ENCODE data around the gene ARHGAP10.

ARHGAP10 gene

DNA sequence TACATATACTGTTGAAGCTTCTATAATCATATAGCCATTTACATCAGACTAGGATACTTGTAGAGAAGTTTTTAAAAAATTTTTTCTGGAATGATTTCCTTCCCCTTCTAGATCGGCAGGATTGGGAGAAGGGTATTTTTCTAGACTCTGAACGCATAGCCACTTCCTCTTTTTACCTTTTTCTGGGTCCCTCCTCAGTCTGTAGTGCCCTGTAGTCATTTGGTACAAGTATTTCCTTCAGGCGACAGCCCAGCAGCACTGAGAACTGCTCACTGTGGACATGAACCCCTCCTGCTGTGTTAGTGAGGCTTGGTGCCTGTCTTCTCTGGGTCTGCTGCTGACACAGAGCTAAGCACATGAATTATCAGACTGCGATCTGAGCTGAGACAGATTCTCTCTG is 255.4 kb downstream of the ARHGAP10 start:
- peaks cover 0 to 18% of the 10 kb centered on the region in 2 donors for H3K4me1 ChIP-seq (ENCODE audit: control insufficient read depth in 2 of 2, insufficient read depth in 1 of 2, low read depth in 1 of 2, low read length in 2 of 2)
- H3K9me3 ChIP-seq (replicated peaks in 1 of 2; ENCODE audit: control insufficient read depth in 2 of 2, insufficient read depth in 1 of 2, low read depth in 1 of 2, low read length in 2 of 2) = peaks cover 0 to 9% of the 10 kb centered on the region in 2 donors
- H2BK12ac ChIP-seq (ENCODE audit: low read length) = no peak overlapping the region
- no peak overlapping the region for H2AFZ ChIP-seq (ENCODE audit: low read length)
- no peaks in the 10 kb centered on the region for H3K27me3 ChIP-seq (ENCODE audit: control insufficient read depth in 3 of 3, insufficient read depth in 3 of 3, low read depth in 1 of 3, low read length in 3 of 3)
- no CpG with 5 or more reads among the region's 4 CpGs for WGBS, 2 donors (ENCODE audit: extremely low coverage in 2 of 2, insufficient read length in 2 of 2, insufficient replicate concordance in 1 of 2)
- no peak overlapping the region for H4K8ac ChIP-seq (ENCODE audit: low read depth, low read length)
- H3K79me1 ChIP-seq (ENCODE audit: low read depth, low read length) = no peaks in the 10 kb centered on the region
- no peak overlapping the region for H3K14ac ChIP-seq (ENCODE audit: low read length)
- H3K23ac ChIP-seq (ENCODE audit: low read depth, low read length, poor library complexity) = no peak overlapping the region
- no peak overlapping the region for H4K91ac ChIP-seq (ENCODE audit: low read depth, low read length, poor library complexity)
- H2BK5ac ChIP-seq (ENCODE audit: low read length) = no peak overlapping the region
- no peak overlapping the region for H3K4ac ChIP-seq (ENCODE audit: low read length)
- H2AK5ac ChIP-seq (ENCODE audit: low read depth, low read length) = no peak overlapping the region
- H2BK120ac ChIP-seq (ENCODE audit: low read depth, low read length) = no peak overlapping the region
- H3K27ac ChIP-seq (replicated peaks; ENCODE audit: low read length) = no peak overlapping the region
- H3K4me3 ChIP-seq (ENCODE audit: low read length in 2 of 2) = no peak overlapping the region
- H3K9ac ChIP-seq (ENCODE audit: low read depth, low read length, poor library complexity) = no peak overlapping the region
- no peak overlapping the region for H3K18ac ChIP-seq (ENCODE audit: low read length)
- no peak overlapping the region for H2BK15ac ChIP-seq (ENCODE audit: low read length)
- no peaks in the 10 kb centered on the region for H3K36me3 ChIP-seq (replicated peaks in 1 of 2; ENCODE audit: control insufficient read depth in 2 of 2, insufficient read depth in 2 of 2, low read length in 2 of 2)
- DNase-seq (ENCODE audit: low spot score) = no peak
- H3K4me2 ChIP-seq (ENCODE audit: insufficient read depth, low read length, poor library complexity, severe bottlenecking) = no peak overlapping the region

DNA sequence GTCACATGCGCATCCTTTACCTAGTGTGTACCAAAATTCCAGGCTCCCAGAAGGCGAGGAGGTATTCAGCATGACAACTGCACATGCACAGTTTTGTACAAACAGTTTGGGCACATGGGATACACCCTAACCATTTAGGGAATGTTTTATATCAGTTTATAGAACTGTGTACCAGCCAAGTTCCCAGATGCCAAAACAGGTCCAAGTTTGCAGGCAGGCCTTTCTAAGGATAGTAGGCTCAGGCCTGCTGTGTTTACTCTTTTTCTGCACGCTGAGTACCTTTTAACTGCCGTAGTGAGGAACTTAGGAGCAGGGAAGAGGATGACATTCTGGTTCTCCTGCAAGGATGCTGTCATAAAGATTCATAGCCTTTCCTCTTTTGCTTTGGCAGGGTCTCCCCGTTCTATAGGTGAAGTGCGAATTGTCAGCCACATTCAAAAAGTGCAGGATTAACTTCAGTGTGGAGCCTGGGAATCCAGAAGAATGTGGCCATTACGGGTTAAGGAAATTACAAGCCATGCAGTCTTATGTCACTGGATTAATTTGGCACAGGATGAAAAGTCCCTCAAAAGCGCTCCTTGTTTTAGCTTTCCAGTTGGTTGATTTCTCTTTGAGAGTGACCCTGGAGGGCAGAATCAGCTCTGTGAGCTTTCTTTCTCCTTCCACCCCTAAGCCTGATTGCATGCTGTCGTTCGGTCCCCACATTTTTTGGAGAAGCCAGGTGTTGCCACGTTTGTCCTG is 259.8 kb downstream of the ARHGAP10 start:
- no peak overlapping the region for H2AFZ ChIP-seq (ENCODE audit: low read length)
- no peak overlapping the region for H4K91ac ChIP-seq (ENCODE audit: low read depth, low read length, poor library complexity)
- H3K4ac ChIP-seq (ENCODE audit: low read length) = no peak overlapping the region
- H3K23ac ChIP-seq (ENCODE audit: low read depth, low read length, poor library complexity) = no peak overlapping the region
- no peaks in the 10 kb centered on the region for H3K27me3 ChIP-seq (ENCODE audit: control insufficient read depth in 3 of 3, insufficient read depth in 3 of 3, low read depth in 1 of 3, low read length in 3 of 3)
- no peak overlapping the region for H3K4me3 ChIP-seq (ENCODE audit: low read length in 2 of 2)
- H3K27ac ChIP-seq (replicated peaks; ENCODE audit: low read length) = peak overlapping the region; percentile 70
- H2BK12ac ChIP-seq (ENCODE audit: low read length) = no peak overlapping the region
- no peak overlapping the region for H2BK5ac ChIP-seq (ENCODE audit: low read length)
- H3K4me1 ChIP-seq (ENCODE audit: control insufficient read depth in 2 of 2, insufficient read depth in 1 of 2, low read depth in 1 of 2, low read length in 2 of 2) = peaks cover 0 to 11% of the 10 kb centered on the region in 2 donors
- peak; percentile 41 for DNase-seq (ENCODE audit: low spot score)
- H2BK120ac ChIP-seq (ENCODE audit: low read depth, low read length) = no peak overlapping the region
- no peak overlapping the region for H3K18ac ChIP-seq (ENCODE audit: low read length)
- no peak overlapping the region for H3K4me2 ChIP-seq (ENCODE audit: insufficient read depth, low read length, poor library complexity, severe bottlenecking)
- no peaks in the 10 kb centered on the region for H3K36me3 ChIP-seq (replicated peaks in 1 of 2; ENCODE audit: control insufficient read depth in 2 of 2, insufficient read depth in 2 of 2, low read length in 2 of 2)
- no peak overlapping the region for H3K14ac ChIP-seq (ENCODE audit: low read length)
- no peaks in the 10 kb centered on the region for H3K79me1 ChIP-seq (ENCODE audit: low read depth, low read length)
- no peak overlapping the region for H4K8ac ChIP-seq (ENCODE audit: low read depth, low read length)
- H3K9ac ChIP-seq (ENCODE audit: low read depth, low read length, poor library complexity) = no peak overlapping the region
- no peak overlapping the region for H2BK15ac ChIP-seq (ENCODE audit: low read length)
- no peaks in the 10 kb centered on the region for H3K9me3 ChIP-seq (replicated peaks in 1 of 2; ENCODE audit: control insufficient read depth in 2 of 2, insufficient read depth in 1 of 2, low read depth in 1 of 2, low read length in 2 of 2)
- no CpG with 5 or more reads among the region's 11 CpGs for WGBS, 2 donors (ENCODE audit: extremely low coverage in 2 of 2, insufficient read length in 2 of 2, insufficient replicate concordance in 1 of 2)
- H2AK5ac ChIP-seq (ENCODE audit: low read depth, low read length) = no peak overlapping the region

DNA sequence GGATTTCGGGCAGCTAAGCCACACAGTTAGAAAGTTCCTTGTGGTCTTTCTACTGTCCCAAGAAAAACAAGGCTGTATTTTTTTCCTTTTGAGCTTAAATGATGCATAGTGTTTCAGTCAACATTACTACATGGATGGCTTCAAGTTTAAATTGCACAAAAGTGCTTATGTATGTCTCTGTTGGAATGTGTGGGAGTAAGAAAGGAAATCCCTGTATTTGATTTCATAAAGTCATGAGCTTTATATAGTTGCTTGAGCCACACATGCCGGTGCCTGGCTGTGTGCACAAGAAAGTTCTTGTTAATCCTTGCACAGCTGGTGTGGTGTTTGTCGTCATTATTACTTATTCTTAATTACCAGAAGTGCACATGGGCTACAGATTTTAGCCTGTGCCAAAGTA is 262.2 kb downstream of the ARHGAP10 start:
- peaks cover 0 to 8% of the 10 kb centered on the region in 2 donors for H3K4me1 ChIP-seq (ENCODE audit: control insufficient read depth in 2 of 2, insufficient read depth in 1 of 2, low read depth in 1 of 2, low read length in 2 of 2)
- no peak for DNase-seq (ENCODE audit: low spot score)
- H3K27me3 ChIP-seq (ENCODE audit: control insufficient read depth in 3 of 3, insufficient read depth in 3 of 3, low read depth in 1 of 3, low read length in 3 of 3) = no peaks in the 10 kb centered on the region
- no peak overlapping the region for H4K91ac ChIP-seq (ENCODE audit: low read depth, low read length, poor library complexity)
- no peak overlapping the region for H3K14ac ChIP-seq (ENCODE audit: low read length)
- H3K4ac ChIP-seq (ENCODE audit: low read length) = no peak overlapping the region
- no peak overlapping the region for H2BK120ac ChIP-seq (ENCODE audit: low read depth, low read length)
- no peak overlapping the region for H2BK15ac ChIP-seq (ENCODE audit: low read length)
- no peak overlapping the region for H2BK5ac ChIP-seq (ENCODE audit: low read length)
- H4K8ac ChIP-seq (ENCODE audit: low read depth, low read length) = no peak overlapping the region
- WGBS, 2 donors (ENCODE audit: extremely low coverage in 2 of 2, insufficient read length in 2 of 2, insufficient replicate concordance in 1 of 2) = no CpG with 5 or more reads among the region's 3 CpGs
- H2AK5ac ChIP-seq (ENCODE audit: low read depth, low read length) = no peak overlapping the region
- no peak overlapping the region for H3K18ac ChIP-seq (ENCODE audit: low read length)
- no peak overlapping the region for H3K4me2 ChIP-seq (ENCODE audit: insufficient read depth, low read length, poor library complexity, severe bottlenecking)
- H3K9ac ChIP-seq (ENCODE audit: low read depth, low read length, poor library complexity) = no peak overlapping the region
- no peaks in the 10 kb centered on the region for H3K36me3 ChIP-seq (replicated peaks in 1 of 2; ENCODE audit: control insufficient read depth in 2 of 2, insufficient read depth in 2 of 2, low read length in 2 of 2)
- no peak overlapping the region for H3K23ac ChIP-seq (ENCODE audit: low read depth, low read length, poor library complexity)
- H3K27ac ChIP-seq (replicated peaks; ENCODE audit: low read length) = no peak overlapping the region
- H3K9me3 ChIP-seq (replicated peaks in 1 of 2; ENCODE audit: control insufficient read depth in 2 of 2, insufficient read depth in 1 of 2, low read depth in 1 of 2, low read length in 2 of 2) = no peaks in the 10 kb centered on the region
- H2BK12ac ChIP-seq (ENCODE audit: low read length) = no peak overlapping the region
- no peak overlapping the region for H2AFZ ChIP-seq (ENCODE audit: low read length)
- no peak overlapping the region for H3K4me3 ChIP-seq (ENCODE audit: low read length in 2 of 2)
- no peaks in the 10 kb centered on the region for H3K79me1 ChIP-seq (ENCODE audit: low read depth, low read length)

DNA sequence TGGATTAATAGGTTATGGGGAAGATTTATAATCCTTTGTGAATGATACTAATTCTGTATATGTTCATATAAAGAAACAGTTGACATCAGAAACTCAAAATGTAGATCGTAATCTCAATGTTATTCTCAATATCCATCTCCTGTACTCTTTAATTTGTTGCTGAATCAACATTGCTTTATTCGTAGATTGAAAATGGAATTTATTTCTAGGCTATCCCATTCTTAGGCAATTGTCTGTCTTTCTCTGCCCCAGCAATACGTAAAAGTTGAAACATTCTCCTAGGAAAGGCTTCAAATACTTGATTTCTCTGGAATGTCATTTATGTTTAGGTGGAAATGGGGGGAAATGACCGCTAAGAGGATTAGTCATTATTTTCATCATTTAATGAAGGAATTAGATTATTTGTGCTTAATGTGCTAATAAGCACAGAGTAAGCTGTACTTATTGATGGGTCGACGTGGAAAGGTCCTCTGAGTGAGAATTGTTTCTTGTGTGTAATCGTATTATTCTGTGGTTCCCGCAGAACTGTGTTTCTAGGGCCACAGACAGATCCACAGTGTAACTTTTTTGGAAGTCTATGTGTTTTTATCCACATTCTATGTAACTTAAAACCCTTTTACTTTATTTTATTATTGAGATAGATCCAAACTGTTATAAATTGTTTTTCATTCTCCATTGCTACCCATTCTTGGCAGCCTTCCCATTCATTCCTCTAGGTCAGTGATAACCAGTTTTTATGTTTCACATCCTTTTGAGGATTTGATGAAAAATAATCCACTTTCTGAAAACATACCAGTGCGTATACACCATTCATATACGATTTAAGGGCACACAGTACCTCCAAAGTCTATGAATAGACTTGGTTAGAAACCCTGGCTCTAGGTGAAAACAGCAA is 262.9 kb downstream of the ARHGAP10 start:
- H3K27me3 ChIP-seq (ENCODE audit: control insufficient read depth in 3 of 3, insufficient read depth in 3 of 3, low read depth in 1 of 3, low read length in 3 of 3) = no peaks in the 10 kb centered on the region
- H3K23ac ChIP-seq (ENCODE audit: low read depth, low read length, poor library complexity) = no peak overlapping the region
- H3K18ac ChIP-seq (ENCODE audit: low read length) = no peak overlapping the region
- H2BK120ac ChIP-seq (ENCODE audit: low read depth, low read length) = no peak overlapping the region
- no peak overlapping the region for H2BK15ac ChIP-seq (ENCODE audit: low read length)
- H3K4me2 ChIP-seq (ENCODE audit: insufficient read depth, low read length, poor library complexity, severe bottlenecking) = no peak overlapping the region
- H3K9ac ChIP-seq (ENCODE audit: low read depth, low read length, poor library complexity) = no peak overlapping the region
- no peak overlapping the region for H2BK12ac ChIP-seq (ENCODE audit: low read length)
- H2BK5ac ChIP-seq (ENCODE audit: low read length) = no peak overlapping the region
- H3K4ac ChIP-seq (ENCODE audit: low read length) = no peak overlapping the region
- peaks cover 0 to 8% of the 10 kb centered on the region in 2 donors for H3K4me1 ChIP-seq (ENCODE audit: control insufficient read depth in 2 of 2, insufficient read depth in 1 of 2, low read depth in 1 of 2, low read length in 2 of 2)
- H3K4me3 ChIP-seq (ENCODE audit: low read length in 2 of 2) = no peak overlapping the region
- no peak for DNase-seq (ENCODE audit: low spot score)
- H3K27ac ChIP-seq (replicated peaks; ENCODE audit: low read length) = no peak overlapping the region
- no peak overlapping the region for H4K91ac ChIP-seq (ENCODE audit: low read depth, low read length, poor library complexity)
- H2AK5ac ChIP-seq (ENCODE audit: low read depth, low read length) = no peak overlapping the region
- H2AFZ ChIP-seq (ENCODE audit: low read length) = no peak overlapping the region
- no peaks in the 10 kb centered on the region for H3K79me1 ChIP-seq (ENCODE audit: low read depth, low read length)
- H3K9me3 ChIP-seq (replicated peaks in 1 of 2; ENCODE audit: control insufficient read depth in 2 of 2, insufficient read depth in 1 of 2, low read depth in 1 of 2, low read length in 2 of 2) = no peaks in the 10 kb centered on the region
- H3K14ac ChIP-seq (ENCODE audit: low read length) = no peak overlapping the region
- H3K36me3 ChIP-seq (replicated peaks in 1 of 2; ENCODE audit: control insufficient read depth in 2 of 2, insufficient read depth in 2 of 2, low read length in 2 of 2) = no peaks in the 10 kb centered on the region
- no peak overlapping the region for H4K8ac ChIP-seq (ENCODE audit: low read depth, low read length)
- WGBS, 2 donors (ENCODE audit: extremely low coverage in 2 of 2, insufficient read length in 2 of 2, insufficient replicate concordance in 1 of 2) = no CpG with 5 or more reads among the region's 10 CpGs
